ENCODE measurements around the gene VRK1.

DNA sequence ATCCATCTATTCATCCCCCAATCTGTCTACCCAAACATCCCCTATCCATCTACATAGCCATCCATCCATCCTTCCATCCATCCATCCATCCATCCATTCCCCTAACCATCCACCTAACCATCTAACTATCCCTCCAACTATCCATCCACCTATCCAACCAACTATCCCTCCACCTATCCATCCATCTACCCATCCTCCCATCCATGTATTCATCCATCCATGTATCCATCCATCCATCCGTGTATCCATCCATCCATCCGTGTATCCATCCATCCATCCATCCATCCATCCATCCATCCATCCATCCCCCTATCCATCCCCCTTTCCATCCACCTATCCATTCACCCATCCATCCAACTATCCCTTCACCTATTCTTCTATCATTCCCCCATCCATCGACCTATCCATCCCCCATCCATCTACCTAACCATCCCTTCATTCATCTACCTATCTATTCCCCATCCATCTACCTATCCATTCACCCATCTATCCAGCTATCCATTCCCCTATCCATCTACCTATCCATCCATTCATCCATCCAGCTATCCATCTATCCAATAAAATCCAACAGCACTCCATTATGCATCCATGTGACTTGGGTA is 131.7 kb downstream of the VRK1 start:
- TF ChIP-seq, protein P1, sequence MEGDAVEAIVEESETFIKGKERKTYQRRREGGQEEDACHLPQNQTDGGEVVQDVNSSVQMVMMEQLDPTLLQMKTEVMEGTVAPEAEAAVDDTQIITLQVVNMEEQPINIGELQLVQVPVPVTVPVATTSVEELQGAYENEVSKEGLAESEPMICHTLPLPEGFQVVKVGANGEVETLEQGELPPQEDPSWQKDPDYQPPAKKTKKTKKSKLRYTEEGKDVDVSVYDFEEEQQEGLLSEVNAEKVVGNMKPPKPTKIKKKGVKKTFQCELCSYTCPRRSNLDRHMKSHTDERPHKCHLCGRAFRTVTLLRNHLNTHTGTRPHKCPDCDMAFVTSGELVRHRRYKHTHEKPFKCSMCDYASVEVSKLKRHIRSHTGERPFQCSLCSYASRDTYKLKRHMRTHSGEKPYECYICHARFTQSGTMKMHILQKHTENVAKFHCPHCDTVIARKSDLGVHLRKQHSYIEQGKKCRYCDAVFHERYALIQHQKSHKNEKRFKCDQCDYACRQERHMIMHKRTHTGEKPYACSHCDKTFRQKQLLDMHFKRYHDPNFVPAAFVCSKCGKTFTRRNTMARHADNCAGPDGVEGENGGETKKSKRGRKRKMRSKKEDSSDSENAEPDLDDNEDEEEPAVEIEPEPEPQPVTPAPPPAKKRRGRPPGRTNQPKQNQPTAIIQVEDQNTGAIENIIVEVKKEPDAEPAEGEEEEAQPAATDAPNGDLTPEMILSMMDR (IDR thresholded peaks at IDR 0.05 in 4 of 5, conservative IDR thresholded peaks at IDR 0.05 in 1 of 5), result no peak
- no peak for TF ChIP-seq POLR2A (IDR thresholded peaks at IDR 0.05)
